Suprapubic skin (tissue), 4 donors: Measurements from ENCODE around the gene DBH. TPM values are rescaled to one million over a fixed set of nuclear protein-coding genes. Genes with fewer than 3 reads are reported as not detected.

Experiments used
- DNase-seq, 2 donors: peaks; one replicate each; pipeline ENCODE4 v3.0.0-alpha.2; 2019; ENCODE audit warnings: low spot score in 2 of 2
- H3K27ac ChIP-seq: fragments of 200-600 bp; sonication (generic); one replicate; pipeline ENCODE4 v1.5.1; 2019
- H3K27me3 ChIP-seq: fragments of 200-600 bp; sonication (generic); one replicate; pipeline ENCODE4 v1.5.1; 2019
- H3K36me3 ChIP-seq: fragments of 200-600 bp; sonication (generic); one replicate; pipeline ENCODE4 v1.5.1; 2019
- H3K4me1 ChIP-seq: fragments of 200-600 bp; sonication (generic); one replicate; pipeline ENCODE4 v1.5.1; 2019
- H3K4me3 ChIP-seq: fragments of 200-600 bp; sonication (generic); one replicate; pipeline ENCODE4 v1.5.1; 2019; ENCODE audit warnings: mild to moderate bottlenecking
- H3K9me3 ChIP-seq: fragments of 200-600 bp; sonication (generic); one replicate; pipeline ENCODE4 v1.5.1; 2019
- CTCF ChIP-seq, 2 donors: fragments of 200-600 bp in 1 of 2; fragments of 450-650 bp in 1 of 2; sonication (generic) in 1 of 2; IDR thresholded peaks; one replicate each; pipeline ENCODE4 v1.5.1; 2016 to 2019; ENCODE audit warnings: antibody characterized with exemption in 2 of 2, mild to moderate bottlenecking in 1 of 2, moderate library complexity in 1 of 2
- EP300 ChIP-seq: sonication (generic); formaldehyde crosslinking; IDR thresholded peaks from one replicate; pipeline ENCODE4 v1.6.1; 2017; ENCODE audit warnings: antibody characterized with exemption
- POLR2A ChIP-seq, 2 donors: fragments of 450-650 bp; IDR thresholded peaks; one replicate each; pipeline ENCODE4 v1.6.1; 2017; ENCODE audit warnings: antibody characterized with exemption in 2 of 2, mild to moderate bottlenecking in 2 of 2, moderate library complexity in 2 of 2
- POLR2AphosphoS5 ChIP-seq, 3 donors: sonication (generic); formaldehyde crosslinking; IDR thresholded peaks; one replicate each; pipeline ENCODE4 v1.6.1; 2017; ENCODE audit warnings: antibody characterized with exemption in 3 of 3
- WGBS: methylation state at CpG from one replicate; pipeline ENCODE4 v1.1.5; 2018; 5-methylcytosine and 5-hydroxymethylcytosine counted together
- total RNA-seq, 4 donors: library from RNA; depleted of rRNA; stranded (reverse); fragments of >200 nt; gene quantifications; one replicate each; pipeline ENCODE4 v1.1.0, GENCODE V29; 2016

Gene DBH
- total RNA-seq, 4 donors from 2014 or later: not detected

GRCh38 chr9:133638076-133638475 is 1.9 kb downstream of the DBH start:
- Histone ChIP-seq H3K4me1 (no peaks in the 10 kb centered on the region), H3K27ac (no peak overlapping the region), H3K9me3 (no peaks in the 10 kb centered on the region), H3K4me3 (no peak overlapping the region), H3K27me3 (peaks cover 48% of the 10 kb centered on the region), H3K36me3 (no peaks in the 10 kb centered on the region)
- 72% methylated on average over 8 of the region's 8 CpGs for WGBS
- TF ChIP-seq EP300 (no peak), POLR2AphosphoS5 (IDR thresholded peaks at IDR 0.05) (no peak), POLR2A (IDR thresholded peaks at IDR 0.05) (no peak)
- DNase-seq: no peak

- no peak overlapping the region for H3K4me3 ChIP-seq
- H3K4me1 ChIP-seq: no peaks in the 10 kb centered on the region
- DNase-seq: no peak
- no peaks in the 10 kb centered on the region for H3K9me3 ChIP-seq
- H3K27ac ChIP-seq: no peak overlapping the region
- TF ChIP-seq EP300 (no peak), CTCF (IDR thresholded peaks at IDR 0.05) (no peak), POLR2A (IDR thresholded peaks at IDR 0.05) (no peak), POLR2AphosphoS5 (IDR thresholded peaks at IDR 0.05) (no peak)
- peaks cover 47% of the 10 kb centered on the region for H3K27me3 ChIP-seq
- 64% methylated on average over 8 of the region's 8 CpGs for WGBS
- no peaks in the 10 kb centered on the region for H3K36me3 ChIP-seq
Observed at GRCh38 chr9:133638711-133639110, 2.5 kb downstream of the DBH start.

GRCh38 chr9:133639613-133640012 is 3.5 kb downstream of the DBH start:
- H3K4me3 ChIP-seq: no peak overlapping the region
- TF ChIP-seq POLR2AphosphoS5 (IDR thresholded peaks at IDR 0.05) (no peak), CTCF (IDR thresholded peaks at IDR 0.05) (no peak), POLR2A (IDR thresholded peaks at IDR 0.05) (no peak), EP300 (no peak)
- no peaks in the 10 kb centered on the region for H3K36me3 ChIP-seq
- no peaks in the 10 kb centered on the region for H3K9me3 ChIP-seq
- H3K4me1 ChIP-seq: no peaks in the 10 kb centered on the region
- WGBS: no CpG with 5 or more reads among the region's 8 CpGs
- no peak for DNase-seq
- H3K27ac ChIP-seq: no peak overlapping the region
- H3K27me3 ChIP-seq: peaks cover 38% of the 10 kb centered on the region

- no peak for DNase-seq
- WGBS: 92% methylated on average over 5 of the region's 7 CpGs
- no peak for TF ChIP-seq POLR2AphosphoS5 (IDR thresholded peaks at IDR 0.05)
- no peak for TF ChIP-seq CTCF (IDR thresholded peaks at IDR 0.05)
- no peak for TF ChIP-seq EP300
- TF ChIP-seq POLR2A (IDR thresholded peaks at IDR 0.05): no peak
- H3K36me3 ChIP-seq: no peaks in the 10 kb centered on the region
- no peak overlapping the region for H3K4me3 ChIP-seq
- H3K27me3 ChIP-seq: peaks cover 33% of the 10 kb centered on the region
- no peaks in the 10 kb centered on the region for H3K9me3 ChIP-seq
- H3K4me1 ChIP-seq: no peaks in the 10 kb centered on the region
- H3K27ac ChIP-seq: no peak overlapping the region
Observed at GRCh38 chr9:133640160-133640559, 4.0 kb downstream of the DBH start.

- Histone ChIP-seq H3K36me3 (no peaks in the 10 kb centered on the region), H3K27ac (no peak overlapping the region), H3K9me3 (no peaks in the 10 kb centered on the region), H3K27me3 (peaks cover 26% of the 10 kb centered on the region), H3K4me1 (no peaks in the 10 kb centered on the region), H3K4me3 (no peak overlapping the region)
- no peak for DNase-seq
- TF ChIP-seq EP300 (no peak), POLR2AphosphoS5 (IDR thresholded peaks at IDR 0.05) (no peak), CTCF (IDR thresholded peaks at IDR 0.05) (no peak), POLR2A (IDR thresholded peaks at IDR 0.05) (no peak)
- WGBS: 83% methylated on average over 11 of the region's 13 CpGs
Observed at GRCh38 chr9:133640580-133641395, 4.6 kb downstream of the DBH start.

GRCh38 chr9:133641396-133641655 is 5.2 kb downstream of the DBH start:
- 67% methylated on average over 3 of the region's 7 CpGs for WGBS
- no peaks in the 10 kb centered on the region for H3K4me1 ChIP-seq
- no peaks in the 10 kb centered on the region for H3K36me3 ChIP-seq
- H3K9me3 ChIP-seq: no peaks in the 10 kb centered on the region
- peaks cover 28% of the 10 kb centered on the region for H3K27me3 ChIP-seq
- H3K27ac ChIP-seq: no peak overlapping the region
- H3K4me3 ChIP-seq: no peak overlapping the region
- DNase-seq: no peak
- TF ChIP-seq CTCF (IDR thresholded peaks at IDR 0.05): no peak
- no peak for TF ChIP-seq POLR2AphosphoS5 (IDR thresholded peaks at IDR 0.05)
- no peak for TF ChIP-seq POLR2A (IDR thresholded peaks at IDR 0.05)
- no peak for TF ChIP-seq EP300
